ENCODE data around the gene NUDT2. TPM values are rescaled to one million over a fixed set of nuclear protein-coding genes. Genes with fewer than 3 reads are reported as not detected.

Gene NUDT2
- total and polyA plus RNA-seq, 2 of the 4 experiments (the other 2 are of a cell fraction), result 36.6 to 45.0 TPM

DNA sequence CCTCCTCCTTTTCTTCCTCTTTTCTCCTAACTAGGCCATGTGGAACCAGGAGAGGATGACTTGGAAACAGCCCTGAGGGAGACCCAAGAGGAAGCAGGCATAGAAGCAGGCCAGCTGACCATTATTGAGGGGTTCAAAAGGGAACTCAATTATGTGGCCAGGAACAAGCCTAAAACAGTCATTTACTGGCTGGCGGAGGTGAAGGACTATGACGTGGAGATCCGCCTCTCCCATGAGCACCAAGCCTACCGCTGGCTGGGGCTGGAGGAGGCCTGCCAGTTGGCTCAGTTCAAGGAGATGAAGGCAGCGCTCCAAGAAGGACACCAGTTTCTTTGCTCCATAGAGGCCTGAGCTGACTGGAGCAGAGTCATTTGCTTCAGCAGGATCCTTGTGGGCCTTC, 13.7 kb downstream of the NUDT2 start:
- H3K9me3 ChIP-seq (ENCODE audit: control insufficient read depth, insufficient read depth, low read length), result no peaks in the 10 kb centered on the region
- H4K8ac ChIP-seq (ENCODE audit: low read depth in 2 of 2, low read length in 2 of 2), result no peak overlapping the region
- no peak overlapping the region for H3K9ac ChIP-seq (ENCODE audit: low read depth, low read length)
- TSS peak; percentile 66 for BruUV-seq (replicated peaks)
- H2BK15ac ChIP-seq (ENCODE audit: low read depth, low read length), result no peak overlapping the region
- 66% methylated on average over 2 of the region's 5 CpGs; no CpG with 5 or more reads in 1 of the 2 experiments for WGBS, 2 experiments (ENCODE audit: extremely low coverage in 2 of 2, insufficient read length in 1 of 2)
- POLR2A ChIA-PET (ENCODE audit: unreplicated experiment), result no interaction called here
- no peaks in the 10 kb centered on the region for H3K4me1 ChIP-seq (ENCODE audit: control insufficient read depth, insufficient read depth, low read length)
- no peak for DNase-seq
- no peak overlapping the region for H2BK5ac ChIP-seq (ENCODE audit: low read depth, low read length, poor library complexity, severe bottlenecking)
- no peak overlapping the region for H4K91ac ChIP-seq (ENCODE audit: insufficient read depth, low read depth, low read length)
- H3K4me2 ChIP-seq (ENCODE audit: low read depth, low read length), result no peak overlapping the region
- no peak for TF ChIP-seq MXI1 (IDR thresholded peaks at IDR 0.05; ENCODE audit: borderline replicate concordance, low read depth, low read length)
- TF ChIP-seq CEBPB (IDR thresholded peaks at IDR 0.05; ENCODE audit: low read depth, low read length), result no peak
- TF ChIP-seq RAD21 (IDR thresholded peaks at IDR 0.05; ENCODE audit: low read length), result no peak
- no peak for TF ChIP-seq FOS (IDR thresholded peaks at IDR 0.05; ENCODE audit: low read depth, low read length)
- TF ChIP-seq, protein P1, sequence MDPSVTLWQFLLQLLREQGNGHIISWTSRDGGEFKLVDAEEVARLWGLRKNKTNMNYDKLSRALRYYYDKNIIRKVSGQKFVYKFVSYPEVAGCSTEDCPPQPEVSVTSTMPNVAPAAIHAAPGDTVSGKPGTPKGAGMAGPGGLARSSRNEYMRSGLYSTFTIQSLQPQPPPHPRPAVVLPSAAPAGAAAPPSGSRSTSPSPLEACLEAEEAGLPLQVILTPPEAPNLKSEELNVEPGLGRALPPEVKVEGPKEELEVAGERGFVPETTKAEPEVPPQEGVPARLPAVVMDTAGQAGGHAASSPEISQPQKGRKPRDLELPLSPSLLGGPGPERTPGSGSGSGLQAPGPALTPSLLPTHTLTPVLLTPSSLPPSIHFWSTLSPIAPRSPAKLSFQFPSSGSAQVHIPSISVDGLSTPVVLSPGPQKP (IDR thresholded peaks at IDR 0.05; ENCODE audit: borderline replicate concordance, low read depth, low read length), result no peak
- TF ChIP-seq BHLHE40 (IDR thresholded peaks at IDR 0.05; ENCODE audit: low read depth, low read length), result no peak
- no peak for TF ChIP-seq SMC3 (IDR thresholded peaks at IDR 0.05; ENCODE audit: low read depth, low read length)
- TF ChIP-seq POLR2A (IDR thresholded peaks at IDR 0.05; ENCODE audit: low read depth, low read length), result no peak
- TF ChIP-seq NFE2L2 (IDR thresholded peaks at IDR 0.05; ENCODE audit: low read depth, low read length), result no peak
- TF ChIP-seq MAZ (IDR thresholded peaks at IDR 0.05; ENCODE audit: borderline replicate concordance, low read depth, low read length), result no peak
- TF ChIP-seq CHD1 (IDR thresholded peaks at IDR 0.05; ENCODE audit: low read depth, low read length), result no peak
- TF ChIP-seq MAFK (IDR thresholded peaks at IDR 0.05; ENCODE audit: low read depth, low read length), result no peak
- H3K9me1 ChIP-seq (ENCODE audit: insufficient read depth, low read length), result no peaks in the 10 kb centered on the region; the same call in 1 of the 2 replicates
- peaks cover 0 to 6% of the 10 kb centered on the region in 2 experiments; a peak in 1 of 4 replicates for H3K79me1 ChIP-seq (ENCODE audit: low read depth in 1 of 2, low read length in 2 of 2)
- CTCF ChIA-PET, result no interaction called here
- no peak overlapping the region for H3K27ac ChIP-seq (ENCODE audit: insufficient read depth, low read length)
- H4K5ac ChIP-seq (ENCODE audit: low read depth, low read length), result no peak overlapping the region
- H3K36me3 ChIP-seq (ENCODE audit: control insufficient read depth, insufficient read depth, low read length), result peaks cover 37% of the 10 kb centered on the region
- no peak overlapping the region for H3K4ac ChIP-seq (ENCODE audit: low read depth, low read length)
- no peak overlapping the region for H2AK5ac ChIP-seq (ENCODE audit: low read depth, low read length)
- no peaks in the 10 kb centered on the region for H4K20me1 ChIP-seq (ENCODE audit: insufficient read depth, low read length)
- H3K23ac ChIP-seq (ENCODE audit: low read depth, low read length), result no peak overlapping the region
- in situ Hi-C loops (cut with MboI; ENCODE audit: low sequenced_read_pairs), result no loop called here
- no peaks in the 10 kb centered on the region for H3K27me3 ChIP-seq (ENCODE audit: control insufficient read depth, insufficient read depth, low read length)
- H2AFZ ChIP-seq (replicated peaks; ENCODE audit: low read length, poor library complexity), result no peak overlapping the region
- H3K56ac ChIP-seq (ENCODE audit: extremely low read depth, insufficient read depth, low read length), result no peak overlapping the region
- no peak overlapping the region for H2AK9ac ChIP-seq (replicated peaks; ENCODE audit: low read depth, low read length, poor library complexity)
- no peak for ATAC-seq (ENCODE audit: low read depth)
- H3K18ac ChIP-seq (ENCODE audit: low read depth, low read length), result no peak overlapping the region
- intact Hi-C loops (cut with micrococcal nuclease), result no loop called here
- dilution Hi-C loops (cut with HindIII; ENCODE audit: low sequenced_read_pairs, unreplicated experiment), result no loop called here
- H2BK120ac ChIP-seq (ENCODE audit: low read depth, low read length), result no peak overlapping the region
- no peak overlapping the region for H2BK20ac ChIP-seq (ENCODE audit: low read depth, low read length)
- H3K14ac ChIP-seq (replicated peaks; ENCODE audit: low read depth, low read length), result no peak overlapping the region
- no peak overlapping the region for H3K4me3 ChIP-seq (ENCODE audit: insufficient read depth, low read depth, low read length)
